HCT116 (cell line): ENCODE data around the gene ABCA1.

Experiments
- CBX3 ChIP-seq: IDR thresholded peaks from 2 replicates; pipeline ENCODE4 v1.6.1; 2012; ENCODE audit warnings: low read depth
- EZH2 ChIP-seq: fragments of 200-600 bp; sonication (generic); IDR thresholded peaks from 2 replicates; pipeline ENCODE4 v1.6.1; 2017; ENCODE audit warnings: antibody characterized with exemption, mixed run types
- MAX ChIP-seq: IDR thresholded peaks from 2 replicates; pipeline ENCODE4 v1.6.1; 2012
- POLR2A ChIP-seq: IDR thresholded peaks from 2 replicates; pipeline ENCODE4 v1.7.0; 2011; ENCODE audit warnings: borderline replicate concordance; ENCODE audit not compliant: insufficient read depth, insufficient read length; ENCODE audit errors: extremely low read depth
- POLR2AphosphoS5 ChIP-seq: IDR thresholded peaks from 2 replicates; pipeline ENCODE4 v1.6.1; 2011; ENCODE audit warnings: mild to moderate bottlenecking, low read depth, low read length, moderate library complexity
- SIN3A ChIP-seq: IDR thresholded peaks from 2 replicates; pipeline ENCODE4 v1.6.1; 2012; ENCODE audit warnings: low read depth
- YY1 ChIP-seq: IDR thresholded peaks from 2 replicates; pipeline ENCODE4 v1.6.1; 2011; ENCODE audit warnings: low read length, low read depth, moderate library complexity, mild to moderate bottlenecking; ENCODE audit not compliant: insufficient replicate concordance; ENCODE audit errors: extremely low read depth
- ZBTB33 ChIP-seq: IDR thresholded peaks from 2 replicates; pipeline ENCODE4 v1.6.1; 2011; ENCODE audit warnings: mild to moderate bottlenecking, low read length, moderate library complexity; ENCODE audit not compliant: insufficient replicate concordance; ENCODE audit errors: extremely low read depth
- ZNF274 ChIP-seq: fragments of 200-500 bp; sonication (Bioruptor generic); IDR thresholded peaks from 2 replicates; pipeline ENCODE4 v1.6.1; 2014; ENCODE audit warnings: mild to moderate bottlenecking, low read depth, low read length, inconsistent platforms
- TF ChIP-seq, protein P1 (sequence below): IDR thresholded peaks from 2 replicates; pipeline ENCODE4 v1.6.1; 2012; ENCODE audit warnings: low read depth
- TF ChIP-seq, protein P2 (sequence below), 3 experiments: fragments of 200-600 bp in 1 of 3; sonication (generic) in 1 of 3; IDR thresholded peaks in 2 of 3; conservative IDR thresholded peaks in 1 of 3; 2 replicates each; pipeline ENCODE4 v1.5.1; 2012 to 2017; ENCODE audit warnings: low read depth in 2 of 3, low read length in 2 of 3, antibody characterized with exemption in 1 of 3, borderline replicate concordance in 1 of 3, control low read depth in 1 of 3, mild to moderate bottlenecking in 1 of 3, mixed read lengths in 1 of 3, mixed run types in 1 of 3, moderate library complexity in 1 of 3; ENCODE audit not compliant: insufficient read depth in 1 of 3

- TF ChIP-seq, protein P1, sequence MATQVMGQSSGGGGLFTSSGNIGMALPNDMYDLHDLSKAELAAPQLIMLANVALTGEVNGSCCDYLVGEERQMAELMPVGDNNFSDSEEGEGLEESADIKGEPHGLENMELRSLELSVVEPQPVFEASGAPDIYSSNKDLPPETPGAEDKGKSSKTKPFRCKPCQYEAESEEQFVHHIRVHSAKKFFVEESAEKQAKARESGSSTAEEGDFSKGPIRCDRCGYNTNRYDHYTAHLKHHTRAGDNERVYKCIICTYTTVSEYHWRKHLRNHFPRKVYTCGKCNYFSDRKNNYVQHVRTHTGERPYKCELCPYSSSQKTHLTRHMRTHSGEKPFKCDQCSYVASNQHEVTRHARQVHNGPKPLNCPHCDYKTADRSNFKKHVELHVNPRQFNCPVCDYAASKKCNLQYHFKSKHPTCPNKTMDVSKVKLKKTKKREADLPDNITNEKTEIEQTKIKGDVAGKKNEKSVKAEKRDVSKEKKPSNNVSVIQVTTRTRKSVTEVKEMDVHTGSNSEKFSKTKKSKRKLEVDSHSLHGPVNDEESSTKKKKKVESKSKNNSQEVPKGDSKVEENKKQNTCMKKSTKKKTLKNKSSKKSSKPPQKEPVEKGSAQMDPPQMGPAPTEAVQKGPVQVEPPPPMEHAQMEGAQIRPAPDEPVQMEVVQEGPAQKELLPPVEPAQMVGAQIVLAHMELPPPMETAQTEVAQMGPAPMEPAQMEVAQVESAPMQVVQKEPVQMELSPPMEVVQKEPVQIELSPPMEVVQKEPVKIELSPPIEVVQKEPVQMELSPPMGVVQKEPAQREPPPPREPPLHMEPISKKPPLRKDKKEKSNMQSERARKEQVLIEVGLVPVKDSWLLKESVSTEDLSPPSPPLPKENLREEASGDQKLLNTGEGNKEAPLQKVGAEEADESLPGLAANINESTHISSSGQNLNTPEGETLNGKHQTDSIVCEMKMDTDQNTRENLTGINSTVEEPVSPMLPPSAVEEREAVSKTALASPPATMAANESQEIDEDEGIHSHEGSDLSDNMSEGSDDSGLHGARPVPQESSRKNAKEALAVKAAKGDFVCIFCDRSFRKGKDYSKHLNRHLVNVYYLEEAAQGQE = no peak
- TF ChIP-seq POLR2A = no peak
- TF ChIP-seq, protein P2, sequence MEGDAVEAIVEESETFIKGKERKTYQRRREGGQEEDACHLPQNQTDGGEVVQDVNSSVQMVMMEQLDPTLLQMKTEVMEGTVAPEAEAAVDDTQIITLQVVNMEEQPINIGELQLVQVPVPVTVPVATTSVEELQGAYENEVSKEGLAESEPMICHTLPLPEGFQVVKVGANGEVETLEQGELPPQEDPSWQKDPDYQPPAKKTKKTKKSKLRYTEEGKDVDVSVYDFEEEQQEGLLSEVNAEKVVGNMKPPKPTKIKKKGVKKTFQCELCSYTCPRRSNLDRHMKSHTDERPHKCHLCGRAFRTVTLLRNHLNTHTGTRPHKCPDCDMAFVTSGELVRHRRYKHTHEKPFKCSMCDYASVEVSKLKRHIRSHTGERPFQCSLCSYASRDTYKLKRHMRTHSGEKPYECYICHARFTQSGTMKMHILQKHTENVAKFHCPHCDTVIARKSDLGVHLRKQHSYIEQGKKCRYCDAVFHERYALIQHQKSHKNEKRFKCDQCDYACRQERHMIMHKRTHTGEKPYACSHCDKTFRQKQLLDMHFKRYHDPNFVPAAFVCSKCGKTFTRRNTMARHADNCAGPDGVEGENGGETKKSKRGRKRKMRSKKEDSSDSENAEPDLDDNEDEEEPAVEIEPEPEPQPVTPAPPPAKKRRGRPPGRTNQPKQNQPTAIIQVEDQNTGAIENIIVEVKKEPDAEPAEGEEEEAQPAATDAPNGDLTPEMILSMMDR (IDR thresholded peaks at IDR 0.05 in 2 of 3, conservative IDR thresholded peaks at IDR 0.05 in 1 of 3; ENCODE audit: borderline replicate concordance in 1 of 3, insufficient read depth in 1 of 3, low read depth in 2 of 3, low read length in 2 of 3) = no peak
- no peak for TF ChIP-seq ZNF274
- no peak for TF ChIP-seq ZBTB33
- TF ChIP-seq POLR2AphosphoS5 = no peak
- no peak for TF ChIP-seq SIN3A
- no peak for TF ChIP-seq YY1
- no peak for TF ChIP-seq EZH2
- TF ChIP-seq CBX3 = no peak
- TF ChIP-seq MAX = no peak
Observed at GRCh38 chr9:104921067-104921741, 6.8 kb downstream of the ABCA1 start.
